Measurements from ENCODE around the gene SIGLEC1.

DNA sequence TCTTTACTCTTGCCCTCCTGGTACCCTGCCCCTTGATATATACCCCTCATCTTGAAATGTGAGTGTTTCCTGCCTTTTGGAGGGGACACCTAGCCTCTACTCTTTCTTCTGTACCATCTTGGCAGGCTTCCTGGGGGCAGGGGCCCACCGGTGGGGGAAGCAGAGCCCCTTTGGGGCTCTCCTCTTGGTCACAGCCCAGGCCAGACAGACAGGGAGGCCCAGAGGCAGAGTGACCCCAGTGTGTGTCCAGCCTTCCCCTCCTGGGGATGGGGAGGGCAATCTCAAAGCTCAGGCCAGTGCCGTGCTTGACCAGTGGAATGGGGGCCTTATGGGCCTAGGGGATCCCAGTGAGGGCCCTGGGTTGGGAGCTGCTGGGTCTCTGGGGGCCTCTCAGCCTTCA, 34.2 kb downstream of the SIGLEC1 start:
- TF ChIP-seq POLR2A (IDR thresholded peaks at IDR 0.05; ENCODE audit: low read depth, low read length): no peak
- TF ChIP-seq, protein P1, sequence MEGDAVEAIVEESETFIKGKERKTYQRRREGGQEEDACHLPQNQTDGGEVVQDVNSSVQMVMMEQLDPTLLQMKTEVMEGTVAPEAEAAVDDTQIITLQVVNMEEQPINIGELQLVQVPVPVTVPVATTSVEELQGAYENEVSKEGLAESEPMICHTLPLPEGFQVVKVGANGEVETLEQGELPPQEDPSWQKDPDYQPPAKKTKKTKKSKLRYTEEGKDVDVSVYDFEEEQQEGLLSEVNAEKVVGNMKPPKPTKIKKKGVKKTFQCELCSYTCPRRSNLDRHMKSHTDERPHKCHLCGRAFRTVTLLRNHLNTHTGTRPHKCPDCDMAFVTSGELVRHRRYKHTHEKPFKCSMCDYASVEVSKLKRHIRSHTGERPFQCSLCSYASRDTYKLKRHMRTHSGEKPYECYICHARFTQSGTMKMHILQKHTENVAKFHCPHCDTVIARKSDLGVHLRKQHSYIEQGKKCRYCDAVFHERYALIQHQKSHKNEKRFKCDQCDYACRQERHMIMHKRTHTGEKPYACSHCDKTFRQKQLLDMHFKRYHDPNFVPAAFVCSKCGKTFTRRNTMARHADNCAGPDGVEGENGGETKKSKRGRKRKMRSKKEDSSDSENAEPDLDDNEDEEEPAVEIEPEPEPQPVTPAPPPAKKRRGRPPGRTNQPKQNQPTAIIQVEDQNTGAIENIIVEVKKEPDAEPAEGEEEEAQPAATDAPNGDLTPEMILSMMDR (IDR thresholded peaks at IDR 0.05; ENCODE audit: extremely low read depth in 1 of 2, insufficient read depth in 1 of 2, low read depth in 1 of 2, low read length in 2 of 2): no peak
- no peak for TF ChIP-seq POLR2AphosphoS5 (IDR thresholded peaks at IDR 0.05; ENCODE audit: insufficient read depth, low read depth, low read length)
- TF ChIP-seq MYC (IDR thresholded peaks at IDR 0.05; ENCODE audit: low read depth, low read length): no peak
- TF ChIP-seq GATA2 (IDR thresholded peaks at IDR 0.05; ENCODE audit: insufficient read depth, insufficient read length, low read depth, low read length): no peak
